ENCODE data around the gene IQSEC3.

Gene IQSEC3

DNA sequence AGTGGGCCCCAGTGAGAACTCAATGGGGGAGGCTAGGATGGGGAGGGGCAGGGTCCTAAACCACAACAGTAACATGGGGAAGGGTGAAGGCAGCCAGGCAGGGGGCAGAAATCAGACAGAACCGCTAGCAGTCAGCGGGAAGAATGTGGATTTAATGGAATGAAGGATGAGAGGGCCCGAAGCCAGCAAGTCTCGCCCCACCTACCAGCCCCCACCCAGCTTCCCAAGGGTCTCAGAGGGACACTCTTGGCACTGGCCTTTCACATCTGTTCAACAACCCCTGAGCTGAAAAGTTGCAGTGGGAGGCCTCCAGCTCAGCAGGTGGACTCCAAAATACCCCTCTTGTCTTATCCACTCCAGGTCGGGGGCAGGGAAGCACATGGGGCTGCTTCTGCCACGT, 153.9 kb downstream of the IQSEC3 start:
- Histone ChIP-seq H3K36me3 (ENCODE audit: control insufficient read depth, insufficient read depth, low read length) (no peaks in the 10 kb centered on the region), H3K4me1 (ENCODE audit: control insufficient read depth, insufficient read depth, low read length, poor library complexity, severe bottlenecking) (no peaks in the 10 kb centered on the region), H3K27ac (ENCODE audit: low read depth, low read length, severe bottlenecking) (no peak overlapping the region), H3K4me3 (ENCODE audit: extremely low read depth, insufficient read depth, low read length, poor library complexity, severe bottlenecking) (no peak overlapping the region), H3K9me3 (ENCODE audit: control insufficient read depth, low read length) (no peaks in the 10 kb centered on the region)
- WGBS, 2 experiments (ENCODE audit: insufficient coverage in 2 of 2): 75 to 85% methylated on average over 2 to 6 of the region's 6 CpGs

- no peak overlapping the region for H3K27ac ChIP-seq (ENCODE audit: low read depth, low read length, severe bottlenecking)
- 91 to 98% methylated on average over 8 to 16 of the region's 19 CpGs for WGBS, 2 experiments (ENCODE audit: insufficient coverage in 2 of 2)
Observed at GRCh38 chr12:220946-221550, 154.5 kb downstream of the IQSEC3 start.

DNA sequence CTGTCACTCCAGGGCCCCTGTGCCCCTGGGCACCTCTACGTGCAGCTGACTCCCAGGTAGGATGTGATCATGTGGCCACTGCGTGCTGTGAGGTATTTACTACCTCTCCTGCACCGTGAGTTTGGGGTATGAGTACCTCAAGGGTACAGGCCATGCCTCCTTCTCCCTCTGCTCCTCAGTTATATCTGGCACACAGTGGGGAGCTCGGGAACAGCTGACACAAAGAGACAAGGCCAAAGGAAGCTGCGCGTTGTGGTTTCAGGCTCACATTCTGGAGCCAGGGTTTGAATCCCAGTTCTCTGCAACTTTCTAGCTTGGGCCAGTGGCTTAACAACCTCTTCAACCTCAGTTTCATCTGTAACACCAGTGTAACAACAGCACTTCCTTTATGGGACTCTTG, 155.2 kb downstream of the IQSEC3 start:
- no peak overlapping the region for H3K4me3 ChIP-seq (ENCODE audit: extremely low read depth, insufficient read depth, low read length, poor library complexity, severe bottlenecking)
- 92 to 94% methylated on average over 5 to 6 of the region's 6 CpGs for WGBS, 2 experiments (ENCODE audit: insufficient coverage in 2 of 2)
- H3K9me3 ChIP-seq (ENCODE audit: control insufficient read depth, low read length): no peaks in the 10 kb centered on the region
- H3K4me1 ChIP-seq (ENCODE audit: control insufficient read depth, insufficient read depth, low read length, poor library complexity, severe bottlenecking): no peaks in the 10 kb centered on the region
- H3K27ac ChIP-seq (ENCODE audit: low read depth, low read length, severe bottlenecking): no peak overlapping the region
- H3K36me3 ChIP-seq (ENCODE audit: control insufficient read depth, insufficient read depth, low read length): no peaks in the 10 kb centered on the region

More at GRCh38 chr12:220946-221550, 154.5 kb downstream of the IQSEC3 start:
- Histone ChIP-seq H3K36me3 (ENCODE audit: control insufficient read depth, insufficient read depth, low read length) (no peaks in the 10 kb centered on the region), H3K4me1 (ENCODE audit: control insufficient read depth, insufficient read depth, low read length, poor library complexity, severe bottlenecking) (no peaks in the 10 kb centered on the region), H3K4me3 (ENCODE audit: extremely low read depth, insufficient read depth, low read length, poor library complexity, severe bottlenecking) (no peak overlapping the region), H3K9me3 (ENCODE audit: control insufficient read depth, low read length) (no peaks in the 10 kb centered on the region)

DNA sequence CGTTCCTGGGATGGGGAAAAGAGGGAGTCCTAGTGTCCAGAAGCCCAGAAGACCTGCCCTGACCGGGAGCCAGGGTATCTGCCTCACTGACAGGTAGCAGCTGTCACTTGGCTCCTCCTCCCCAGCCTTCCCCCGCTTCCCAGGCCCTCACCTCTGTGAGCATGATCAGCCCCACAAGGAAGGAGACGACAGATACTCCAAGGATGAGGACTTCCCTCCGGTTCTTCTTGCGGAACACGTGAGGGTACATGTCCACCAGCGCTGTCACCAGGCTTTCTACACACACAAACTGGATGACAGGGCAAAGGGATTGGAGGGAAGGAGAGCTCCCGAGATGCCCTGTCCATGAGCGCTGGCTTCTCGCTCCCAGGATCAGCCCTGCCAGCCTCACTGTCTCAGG, 157.3 kb downstream of the IQSEC3 start:
- Histone ChIP-seq H3K36me3 (ENCODE audit: control insufficient read depth, insufficient read depth, low read length) (no peaks in the 10 kb centered on the region), H3K4me1 (ENCODE audit: control insufficient read depth, insufficient read depth, low read length, poor library complexity, severe bottlenecking) (no peaks in the 10 kb centered on the region), H3K4me3 (ENCODE audit: extremely low read depth, insufficient read depth, low read length, poor library complexity, severe bottlenecking) (no peak overlapping the region), H3K27ac (ENCODE audit: low read depth, low read length, severe bottlenecking) (no peak overlapping the region), H3K9me3 (ENCODE audit: control insufficient read depth, low read length) (no peaks in the 10 kb centered on the region)
- WGBS, 2 experiments (ENCODE audit: insufficient coverage in 2 of 2): 66 to 86% methylated on average over 5 to 11 of the region's 11 CpGs

GRCh38 chr12:224330-224729, 157.8 kb downstream of the IQSEC3 start:
- H3K27ac ChIP-seq (ENCODE audit: low read depth, low read length, severe bottlenecking): no peak overlapping the region
- no peaks in the 10 kb centered on the region for H3K9me3 ChIP-seq (ENCODE audit: control insufficient read depth, low read length)
- H3K4me1 ChIP-seq (ENCODE audit: control insufficient read depth, insufficient read depth, low read length, poor library complexity, severe bottlenecking): no peaks in the 10 kb centered on the region
- 96 to 98% methylated on average over 8 of the region's 9 CpGs for whole genome bisulfite sequencing, 2 experiments (ENCODE audit: insufficient coverage in 2 of 2)
- H3K36me3 ChIP-seq (ENCODE audit: control insufficient read depth, insufficient read depth, low read length): no peaks in the 10 kb centered on the region
- H3K4me3 ChIP-seq (ENCODE audit: extremely low read depth, insufficient read depth, low read length, poor library complexity, severe bottlenecking): no peak overlapping the region

DNA sequence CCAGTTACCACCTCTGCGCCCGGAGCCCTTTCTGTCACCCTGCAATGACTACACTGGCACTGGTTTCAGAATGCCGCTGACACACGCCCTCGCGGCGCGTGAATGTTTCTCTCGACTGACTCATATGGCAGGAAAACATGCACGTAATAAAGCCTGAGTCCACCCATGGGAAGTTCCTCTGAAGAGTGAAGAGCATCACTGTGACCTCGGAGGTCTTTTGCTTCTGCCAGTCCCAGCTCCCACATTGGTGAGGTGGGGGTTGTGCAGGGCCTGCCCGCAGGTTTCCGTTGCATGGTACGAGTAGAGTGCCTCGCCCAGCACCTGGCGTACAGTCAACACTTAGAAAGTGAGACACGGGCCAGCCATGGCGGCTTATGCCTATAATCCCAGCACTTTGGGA, 158.4 kb downstream of the IQSEC3 start:
- H3K9me3 ChIP-seq (ENCODE audit: control insufficient read depth, low read length): no peaks in the 10 kb centered on the region
- H3K36me3 ChIP-seq (ENCODE audit: control insufficient read depth, insufficient read depth, low read length): no peaks in the 10 kb centered on the region
- WGBS, 2 experiments (ENCODE audit: insufficient coverage in 2 of 2): 88 to 94% methylated on average over 18 of the region's 18 CpGs
- no peaks in the 10 kb centered on the region for H3K4me1 ChIP-seq (ENCODE audit: control insufficient read depth, insufficient read depth, low read length, poor library complexity, severe bottlenecking)
- H3K27ac ChIP-seq (ENCODE audit: low read depth, low read length, severe bottlenecking): no peak overlapping the region
- H3K4me3 ChIP-seq (ENCODE audit: extremely low read depth, insufficient read depth, low read length, poor library complexity, severe bottlenecking): no peak overlapping the region

DNA sequence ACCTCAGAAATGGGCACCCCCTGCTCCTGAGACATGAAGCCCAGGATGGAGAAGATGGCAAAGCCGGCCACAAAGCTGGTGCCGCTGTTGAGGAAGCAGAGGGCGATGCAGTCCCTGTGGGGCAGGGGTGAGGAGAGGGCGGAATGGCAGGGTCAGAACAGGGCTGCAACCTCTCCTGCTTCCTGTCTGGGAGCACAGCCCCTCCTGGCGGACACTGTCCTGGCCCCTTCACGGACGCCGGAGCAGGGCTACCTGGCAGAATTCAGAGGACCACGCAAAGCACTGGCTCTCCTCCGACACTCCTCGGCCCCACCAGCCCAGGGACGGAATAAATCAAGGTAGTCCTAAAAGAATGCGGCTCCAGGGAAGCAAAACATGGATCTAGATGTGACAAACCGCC, 159.8 kb downstream of the IQSEC3 start:
- Histone ChIP-seq H3K4me3 (ENCODE audit: extremely low read depth, insufficient read depth, low read length, poor library complexity, severe bottlenecking) (no peak overlapping the region), H3K27ac (ENCODE audit: low read depth, low read length, severe bottlenecking) (no peak overlapping the region)
- WGBS, 2 experiments (ENCODE audit: insufficient coverage in 2 of 2): 81 to 90% methylated on average over 13 of the region's 14 CpGs

GRCh38 chr12:227286-227915, 160.8 kb downstream of the IQSEC3 start:
- WGBS, 2 experiments (ENCODE audit: insufficient coverage in 2 of 2): 73 to 100% methylated on average over 2 to 3 of the region's 7 CpGs

More for the DNA sequence above, 159.8 kb downstream of the IQSEC3 start:
- Histone ChIP-seq H3K9me3 (ENCODE audit: control insufficient read depth, low read length) (no peaks in the 10 kb centered on the region), H3K36me3 (ENCODE audit: control insufficient read depth, insufficient read depth, low read length) (no peaks in the 10 kb centered on the region), H3K4me1 (ENCODE audit: control insufficient read depth, insufficient read depth, low read length, poor library complexity, severe bottlenecking) (no peaks in the 10 kb centered on the region)

More at GRCh38 chr12:227286-227915, 160.8 kb downstream of the IQSEC3 start:
- Histone ChIP-seq H3K4me3 (ENCODE audit: extremely low read depth, insufficient read depth, low read length, poor library complexity, severe bottlenecking) (no peak overlapping the region), H3K9me3 (ENCODE audit: control insufficient read depth, low read length) (no peaks in the 10 kb centered on the region), H3K27ac (ENCODE audit: low read depth, low read length, severe bottlenecking) (no peak overlapping the region), H3K4me1 (ENCODE audit: control insufficient read depth, insufficient read depth, low read length, poor library complexity, severe bottlenecking) (no peaks in the 10 kb centered on the region), H3K36me3 (ENCODE audit: control insufficient read depth, insufficient read depth, low read length) (no peaks in the 10 kb centered on the region)

Data from mesodermal cell (in vitro differentiated cells).